Dendritic cell treated with granulocyte-macrophage colony-stimulating factor and Interleukin-4, amounts not matched to agents 40 ng/mL and 50 ng/mL, for 4 days (primary cell): ENCODE results near the gene BIRC7.

ENCODE experiments used
- H3K27ac Mint-ChIP-seq: one replicate; pipeline ENCODE4 v1.8.0; 2022; ENCODE audit warnings: mild to moderate bottlenecking, mixed read lengths
- H3K27me3 Mint-ChIP-seq: one replicate; pipeline ENCODE4 v1.8.0; 2022; ENCODE audit warnings: mild to moderate bottlenecking, mixed read lengths
- H3K36me3 Mint-ChIP-seq: one replicate; pipeline ENCODE4 v1.8.0; 2022; ENCODE audit warnings: low read depth, mixed read lengths
- H3K4me1 Mint-ChIP-seq: one replicate; pipeline ENCODE4 v1.8.0; 2022; ENCODE audit warnings: low read depth, mixed read lengths
- H3K4me3 Mint-ChIP-seq: one replicate; pipeline ENCODE4 v1.8.0; 2022; ENCODE audit warnings: mild to moderate bottlenecking, moderate library complexity, mixed read lengths
- H3K9me3 Mint-ChIP-seq: one replicate; pipeline ENCODE4 v1.8.0; 2022; ENCODE audit warnings: mixed read lengths
- intact Hi-C: fragments of 100-400 bp; cut with micrococcal nuclease; formaldehyde crosslinking; loops from one replicate; pipeline ENCODE4 v1.15.0; 2022

BIRC7 gene

DNA sequence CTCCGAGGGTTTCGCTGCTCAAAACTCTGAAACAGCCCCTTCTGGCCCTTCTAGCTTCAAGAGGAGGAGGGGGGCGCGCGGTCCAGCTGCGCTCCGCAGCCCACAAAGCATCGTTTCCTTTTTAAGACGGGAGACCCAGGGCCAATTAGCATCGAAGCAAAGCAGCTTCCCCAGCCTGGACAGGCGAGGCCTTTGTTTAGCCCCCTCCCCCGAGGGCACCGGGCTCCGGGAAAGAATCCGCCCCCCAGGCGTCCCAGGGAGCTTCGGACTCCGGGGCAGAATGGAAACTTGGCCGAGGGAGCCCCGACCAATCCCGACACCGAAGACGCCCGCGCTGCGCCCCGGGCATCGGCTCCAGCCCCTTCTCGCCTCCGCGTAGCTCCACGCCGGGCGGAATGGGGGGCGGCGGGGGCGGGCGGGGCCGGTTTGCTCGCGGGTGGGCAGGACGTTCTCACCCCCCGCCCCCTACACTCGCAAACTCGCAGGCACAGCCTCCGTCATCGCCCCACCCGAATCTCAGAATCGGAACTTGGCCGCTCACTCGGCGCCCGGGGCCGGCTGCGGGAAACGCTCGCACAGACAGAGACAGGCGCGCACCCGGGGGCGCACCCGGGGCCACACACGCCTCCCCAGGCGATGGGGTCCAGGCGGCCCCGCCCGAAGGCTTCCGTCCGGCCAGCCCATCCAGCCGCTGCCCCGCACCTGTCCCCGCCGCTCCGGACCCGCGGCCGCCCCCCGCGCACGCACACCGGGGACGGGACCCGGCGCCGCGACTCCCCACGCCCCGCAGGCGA, 17.9 kb downstream of the BIRC7 start:
- H3K4me3 Mint-ChIP-seq = no peak overlapping the region

DNA sequence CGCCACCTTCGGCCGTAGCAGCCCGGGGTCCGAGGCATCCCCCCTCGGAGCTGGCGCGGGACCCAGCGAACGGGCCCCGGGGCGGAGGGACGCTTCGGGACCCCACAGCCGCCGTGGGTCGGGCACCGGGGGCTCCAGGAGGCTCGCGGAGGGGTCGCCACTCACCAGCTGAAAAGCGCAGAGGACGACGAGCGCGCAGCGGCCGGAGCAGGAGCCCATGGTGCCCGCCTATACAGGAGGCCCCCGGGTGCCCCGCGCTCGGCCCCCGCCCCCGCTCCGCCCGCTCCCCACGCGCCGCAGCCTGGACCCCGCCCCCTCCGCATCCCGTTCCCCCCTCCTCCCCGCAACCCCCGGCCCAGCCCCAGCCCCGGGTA, 18.5 kb downstream of the BIRC7 start, which contains the start of gene NKAIN4:
Gene NKAIN4 (minus strand): TSS at position 232 of the 374 bp plus-strand sequence. CDS start 13 bp downstream, at position 219.
- H3K27ac Mint-ChIP-seq = no peak within 1 kb of the TSS
- no peaks in the 10 kb centered on the region for H3K36me3 Mint-ChIP-seq
- peaks cover 60% of the 10 kb centered on the region for H3K27me3 Mint-ChIP-seq
- no peak within 1 kb of the TSS for H3K4me3 Mint-ChIP-seq
- no peaks in the 10 kb centered on the region for H3K4me1 Mint-ChIP-seq
- intact Hi-C loops = no loop called here
- H3K9me3 Mint-ChIP-seq = no peaks in the 10 kb centered on the region

More for the DNA sequence above, 17.9 kb downstream of the BIRC7 start:
- H3K4me1 Mint-ChIP-seq = no peaks in the 10 kb centered on the region
- intact Hi-C loops = no loop called here
- H3K27me3 Mint-ChIP-seq = peaks cover 59% of the 10 kb centered on the region
- no peak overlapping the region for H3K27ac Mint-ChIP-seq
- H3K9me3 Mint-ChIP-seq = no peaks in the 10 kb centered on the region
- no peaks in the 10 kb centered on the region for H3K36me3 Mint-ChIP-seq

DNA sequence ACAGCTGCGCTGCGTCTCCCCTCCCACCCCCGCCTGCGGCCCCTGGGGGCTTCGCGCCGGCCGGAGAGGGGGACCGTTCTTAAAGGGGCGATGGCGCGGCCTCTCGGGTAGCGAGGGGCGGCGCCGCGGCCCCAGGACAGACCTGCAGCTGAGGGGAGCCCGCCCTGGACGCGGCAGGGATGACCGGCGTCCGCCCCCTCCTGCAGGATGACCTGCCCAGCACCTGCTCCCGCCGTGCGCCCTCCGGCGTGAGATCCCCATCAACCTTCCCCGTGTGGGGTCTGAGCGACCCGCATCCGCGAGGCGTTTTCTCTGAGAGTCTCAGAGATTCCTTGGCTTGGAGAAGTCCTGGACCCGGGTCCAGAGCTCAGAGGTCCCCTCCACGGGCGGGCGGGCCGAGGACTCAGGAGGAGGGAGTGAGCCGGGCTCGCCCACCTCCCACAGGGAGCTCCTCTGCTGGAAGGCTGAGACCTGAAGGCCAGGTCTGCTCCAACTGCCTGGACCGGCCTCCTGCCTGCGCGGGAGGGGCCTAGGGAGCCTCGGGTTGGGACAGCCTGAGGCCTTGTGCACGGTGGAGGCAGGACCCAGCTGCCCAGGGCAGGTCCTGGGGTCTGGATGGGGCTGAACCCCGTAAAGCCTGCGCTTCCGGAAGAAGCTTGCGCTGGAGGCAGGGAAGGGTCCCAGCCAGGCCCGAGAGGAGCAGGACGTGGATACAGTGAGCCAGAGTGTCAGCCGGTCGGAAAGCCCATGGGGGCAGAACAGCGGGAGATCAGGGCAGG, 19.1 kb downstream of the BIRC7 start:
- Mint-ChIP-seq H3K36me3 (no peaks in the 10 kb centered on the region), H3K4me3 (no peak overlapping the region), H3K9me3 (no peaks in the 10 kb centered on the region), H3K4me1 (no peaks in the 10 kb centered on the region), H3K27me3 (peaks cover 61% of the 10 kb centered on the region), H3K27ac (no peak overlapping the region)
- intact Hi-C loops = no loop called here

DNA sequence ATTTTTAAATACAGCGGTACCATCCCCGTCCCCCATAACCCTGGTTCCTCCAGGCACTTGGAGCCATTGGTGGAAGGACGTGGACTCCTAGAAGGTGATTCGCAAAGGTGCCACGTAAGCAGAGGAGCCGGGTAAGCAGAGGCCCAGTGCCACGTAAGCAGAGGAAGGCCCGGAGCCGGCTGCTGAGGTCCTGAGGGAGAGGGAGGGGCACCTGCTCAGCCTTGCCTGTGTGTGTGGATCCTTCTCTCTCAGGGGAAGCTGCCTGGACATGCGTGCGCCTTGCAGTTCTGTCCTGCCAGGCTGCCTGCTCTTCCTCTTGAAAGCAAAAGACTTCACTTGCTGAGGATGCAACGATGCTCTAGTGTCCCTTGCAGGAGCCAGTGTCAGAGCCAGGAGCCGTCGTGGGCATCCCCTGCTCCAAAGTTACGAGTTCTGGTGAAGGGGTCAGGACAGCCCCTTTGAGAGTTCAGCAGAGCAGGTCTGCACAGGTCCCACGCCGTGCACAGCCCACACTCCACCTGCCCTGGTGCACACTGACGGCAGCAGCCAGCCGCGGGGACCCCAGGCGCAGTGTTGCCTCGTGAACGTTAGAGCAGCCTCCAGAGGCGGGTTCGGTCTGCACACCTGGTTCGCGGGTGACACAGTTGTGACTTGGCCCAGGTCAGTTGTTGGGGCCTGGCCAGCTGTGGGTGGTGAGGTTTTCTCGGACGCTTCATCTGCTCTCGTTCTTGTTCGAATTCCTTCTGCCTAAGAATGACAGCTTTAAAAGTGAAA, 20.4 kb downstream of the BIRC7 start:
- no peak overlapping the region for H3K27ac Mint-ChIP-seq
- H3K27me3 Mint-ChIP-seq = peaks cover 61% of the 10 kb centered on the region

DNA sequence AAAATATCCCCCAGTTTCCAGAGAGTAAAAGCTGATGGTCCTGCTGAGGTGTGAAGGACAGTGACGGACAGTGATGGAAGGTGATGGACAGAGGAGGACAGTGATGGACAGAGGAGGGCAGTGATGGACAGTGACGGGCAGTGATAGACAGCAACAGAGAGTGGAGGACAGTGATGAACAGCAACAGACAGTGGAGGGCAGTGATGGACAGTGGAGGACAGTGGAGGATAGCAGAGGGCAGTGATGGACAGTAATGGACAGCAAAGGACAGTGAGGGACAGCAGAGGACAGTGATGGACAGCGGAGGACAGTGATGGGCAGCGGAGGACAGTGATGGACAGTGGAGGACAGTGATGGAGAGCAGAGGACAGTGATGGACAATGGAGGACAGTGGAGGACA, 21.2 kb downstream of the BIRC7 start:
- H3K27me3 Mint-ChIP-seq = peaks cover 61% of the 10 kb centered on the region
- no peaks in the 10 kb centered on the region for H3K9me3 Mint-ChIP-seq
- no peak overlapping the region for H3K4me3 Mint-ChIP-seq
- intact Hi-C loops = no loop called here
- no peak overlapping the region for H3K27ac Mint-ChIP-seq
- H3K4me1 Mint-ChIP-seq = no peaks in the 10 kb centered on the region
- H3K36me3 Mint-ChIP-seq = no peaks in the 10 kb centered on the region

More for the DNA sequence above, 20.4 kb downstream of the BIRC7 start:
- H3K4me1 Mint-ChIP-seq = no peaks in the 10 kb centered on the region
- H3K4me3 Mint-ChIP-seq = no peak overlapping the region
- no peaks in the 10 kb centered on the region for H3K36me3 Mint-ChIP-seq
- no peaks in the 10 kb centered on the region for H3K9me3 Mint-ChIP-seq
- intact Hi-C loops = no loop called here

DNA sequence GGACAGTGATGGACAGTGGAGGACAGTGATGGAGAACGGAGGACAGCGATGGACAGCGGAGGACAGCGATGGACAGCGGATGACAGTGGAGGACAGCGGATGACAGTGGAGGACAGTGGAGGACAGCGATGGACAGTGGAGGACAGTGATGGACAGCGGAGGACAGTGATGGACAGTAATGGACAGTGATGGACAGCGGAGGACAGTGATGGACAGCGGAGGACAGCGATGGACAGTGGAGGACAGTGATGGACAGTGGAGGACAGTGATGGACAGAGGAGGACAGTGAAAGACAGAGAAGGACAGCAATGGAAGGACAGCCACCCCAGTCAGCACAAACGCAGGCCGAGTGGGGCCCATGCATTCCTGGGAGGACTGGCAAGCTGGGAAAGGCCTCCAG, 21.9 kb downstream of the BIRC7 start:
- no peak overlapping the region for H3K4me3 Mint-ChIP-seq
- H3K9me3 Mint-ChIP-seq = no peaks in the 10 kb centered on the region
- intact Hi-C loops = no loop called here
- peaks cover 61% of the 10 kb centered on the region for H3K27me3 Mint-ChIP-seq
- H3K36me3 Mint-ChIP-seq = no peaks in the 10 kb centered on the region
- H3K4me1 Mint-ChIP-seq = no peaks in the 10 kb centered on the region
- H3K27ac Mint-ChIP-seq = no peak overlapping the region

DNA sequence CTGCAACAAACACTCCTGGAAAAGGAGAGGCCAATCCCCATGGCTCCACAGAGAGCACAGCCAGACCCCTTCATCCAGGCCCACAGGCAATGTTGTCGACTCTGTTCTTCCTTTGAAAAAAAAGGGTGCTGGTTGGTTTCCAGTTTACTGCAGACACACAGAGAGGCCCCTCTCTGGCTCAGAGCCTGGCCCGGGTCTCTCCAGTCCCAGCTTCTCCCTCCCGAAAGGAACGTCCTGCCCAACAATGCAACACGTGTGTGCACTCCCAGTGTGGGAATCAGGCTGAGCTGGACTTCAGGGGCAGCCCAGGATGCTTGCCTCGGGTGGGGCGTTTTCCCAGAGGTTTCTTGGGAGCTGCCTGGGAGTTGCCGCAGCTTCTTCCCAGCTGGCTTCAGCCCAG, 23.1 kb downstream of the BIRC7 start:
- Mint-ChIP-seq H3K9me3 (no peaks in the 10 kb centered on the region), H3K4me3 (no peak overlapping the region), H3K4me1 (no peaks in the 10 kb centered on the region), H3K27me3 (peaks cover 61% of the 10 kb centered on the region), H3K27ac (no peak overlapping the region), H3K36me3 (no peaks in the 10 kb centered on the region)
- intact Hi-C loops = no loop called here

DNA sequence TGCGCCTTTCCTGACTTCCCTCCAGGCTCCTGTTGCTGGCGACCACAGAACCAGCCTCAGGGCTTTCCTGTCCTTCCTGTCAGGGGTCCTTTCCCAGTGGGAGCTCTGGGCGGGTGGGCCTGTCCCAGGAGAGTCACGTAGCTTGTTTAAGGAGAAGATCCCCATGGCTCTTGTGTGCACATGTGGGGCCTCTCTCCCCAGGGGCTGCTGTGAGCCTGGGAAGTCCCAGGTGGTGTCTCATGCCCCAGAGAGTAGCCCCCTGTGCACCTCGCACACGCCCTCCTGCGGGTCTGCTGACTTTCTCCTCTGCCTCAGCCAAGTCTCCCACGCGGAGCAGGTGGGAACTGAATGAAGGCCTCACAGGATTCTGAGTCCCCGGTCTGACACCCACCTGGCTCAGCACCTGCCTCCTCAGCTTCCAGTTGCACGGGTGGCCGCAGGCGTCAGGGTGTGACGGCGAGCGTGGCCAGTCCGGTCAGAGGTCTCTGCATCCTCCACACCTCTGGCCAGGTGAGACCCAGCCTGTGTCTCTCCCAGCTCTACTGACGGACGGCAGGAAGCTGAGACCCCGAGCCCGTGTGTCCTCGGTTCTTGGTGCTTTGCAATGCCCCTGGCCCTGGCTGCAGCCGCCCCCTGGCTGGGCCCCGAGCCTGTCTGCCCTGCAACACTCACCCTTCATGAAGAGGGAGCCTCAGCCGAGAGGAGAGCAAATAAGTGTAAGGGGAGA, 24.2 kb downstream of the BIRC7 start:
- no peaks in the 10 kb centered on the region for H3K4me1 Mint-ChIP-seq
- H3K9me3 Mint-ChIP-seq = no peaks in the 10 kb centered on the region
- no peak overlapping the region for H3K4me3 Mint-ChIP-seq
- intact Hi-C loops = no loop called here
- H3K27ac Mint-ChIP-seq = no peak overlapping the region
- H3K36me3 Mint-ChIP-seq = no peaks in the 10 kb centered on the region
- peaks cover 64% of the 10 kb centered on the region for H3K27me3 Mint-ChIP-seq

DNA sequence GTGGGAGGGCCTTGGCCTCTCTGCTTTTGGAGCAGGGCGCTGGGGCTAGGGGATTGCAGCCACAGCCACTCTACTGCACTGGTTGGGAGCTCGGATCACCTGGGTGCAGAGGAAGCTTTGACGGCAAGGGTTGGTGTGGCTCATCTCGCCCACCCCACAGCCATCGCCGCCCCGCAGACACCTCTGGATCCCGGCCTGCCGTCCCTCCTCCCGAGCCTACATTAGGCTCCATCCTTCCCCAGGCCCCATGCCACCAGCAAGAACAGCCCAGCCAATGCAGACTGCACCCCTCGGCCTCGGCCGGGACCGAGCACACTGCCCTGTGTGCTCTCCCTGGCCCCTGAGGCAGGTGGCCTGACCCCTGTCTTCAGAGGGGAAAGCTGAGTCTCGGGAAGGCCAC, 24.8 kb downstream of the BIRC7 start:
- Mint-ChIP-seq H3K9me3 (no peaks in the 10 kb centered on the region), H3K27ac (no peak overlapping the region), H3K36me3 (no peaks in the 10 kb centered on the region), H3K4me1 (no peaks in the 10 kb centered on the region), H3K4me3 (no peak overlapping the region), H3K27me3 (peaks cover 62% of the 10 kb centered on the region)
- intact Hi-C loops = no loop called here

DNA sequence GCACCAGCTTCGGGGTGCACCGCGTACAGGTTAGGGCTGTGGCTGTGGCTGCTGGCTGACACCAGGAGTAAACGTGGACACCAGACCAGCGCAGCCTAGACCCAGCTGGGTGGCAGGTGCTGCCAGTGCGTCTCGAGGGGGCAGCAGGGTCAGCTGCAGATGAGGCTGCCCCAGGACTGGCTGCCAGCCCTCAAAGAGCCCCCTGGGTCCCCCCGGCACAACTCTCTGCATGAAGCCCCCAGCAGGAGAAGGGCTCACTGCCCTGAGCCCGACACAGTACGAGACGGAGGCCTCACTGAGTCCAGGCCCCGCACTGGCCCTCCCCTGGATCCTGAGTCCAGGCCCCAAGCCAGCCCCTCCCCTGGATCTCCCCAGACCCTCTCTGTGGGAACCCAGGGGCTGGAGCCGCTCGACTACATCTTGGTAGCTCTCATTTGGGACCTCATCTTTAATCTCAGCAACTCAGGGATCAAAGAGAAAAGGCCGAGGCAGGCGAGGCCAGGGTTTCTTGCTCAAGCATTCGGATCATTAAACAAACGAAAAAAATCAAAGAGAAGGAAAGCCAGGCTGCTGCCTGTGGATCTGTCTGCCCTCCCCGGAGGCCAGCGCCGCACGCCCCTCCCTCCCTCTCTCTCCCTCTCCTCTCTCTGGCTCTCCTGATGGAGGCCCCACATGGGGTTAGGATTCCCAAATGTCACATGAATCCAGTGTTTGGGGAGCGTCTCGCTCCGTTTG, 25.5 kb downstream of the BIRC7 start:
- Mint-ChIP-seq H3K9me3 (no peaks in the 10 kb centered on the region), H3K27ac (no peak overlapping the region), H3K4me3 (no peak overlapping the region), H3K4me1 (no peaks in the 10 kb centered on the region), H3K27me3 (peaks cover 58% of the 10 kb centered on the region), H3K36me3 (no peaks in the 10 kb centered on the region)
- intact Hi-C loops = no loop called here

DNA sequence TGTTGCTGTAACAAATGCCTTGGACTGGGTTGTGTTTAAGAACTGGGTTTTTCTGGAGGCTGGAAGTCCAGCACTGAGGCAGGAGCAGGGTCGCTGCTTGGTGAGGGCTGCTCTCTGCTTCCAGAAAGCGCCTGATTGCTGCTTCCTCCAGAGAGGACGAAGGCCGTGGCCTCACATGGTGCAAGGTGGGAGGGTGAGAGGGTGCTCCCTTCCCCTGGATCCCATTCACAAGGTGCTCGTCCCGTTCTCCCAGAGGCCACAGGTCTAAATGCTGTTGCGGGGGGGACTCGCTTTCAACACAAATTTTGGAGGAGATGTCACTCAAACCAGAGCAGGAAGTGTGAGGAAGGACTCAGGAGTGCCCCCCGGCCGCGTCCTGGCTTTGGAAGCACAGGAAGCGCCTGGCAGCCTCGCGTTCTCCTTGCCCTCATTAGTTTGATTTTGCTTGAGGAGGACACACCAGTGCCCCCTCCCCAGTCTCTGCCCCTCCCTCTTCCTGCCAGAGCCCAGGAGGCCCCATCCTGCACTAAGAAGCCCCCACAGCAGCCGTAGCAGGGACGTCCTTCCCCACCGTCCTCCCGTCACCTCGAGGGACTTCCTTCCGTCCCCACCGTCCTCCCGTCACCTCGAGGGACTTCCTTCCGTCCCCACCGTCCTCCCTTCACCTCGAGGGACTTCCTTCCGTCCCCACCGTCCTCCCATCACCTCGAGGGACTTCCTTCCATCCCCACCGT, 26.3 kb downstream of the BIRC7 start:
- H3K9me3 Mint-ChIP-seq = no peaks in the 10 kb centered on the region
- peaks cover 50% of the 10 kb centered on the region for H3K27me3 Mint-ChIP-seq
- intact Hi-C loops = no loop called here
- no peak overlapping the region for H3K27ac Mint-ChIP-seq
- no peaks in the 10 kb centered on the region for H3K4me1 Mint-ChIP-seq
- H3K36me3 Mint-ChIP-seq = no peaks in the 10 kb centered on the region
- H3K4me3 Mint-ChIP-seq = no peak overlapping the region

DNA sequence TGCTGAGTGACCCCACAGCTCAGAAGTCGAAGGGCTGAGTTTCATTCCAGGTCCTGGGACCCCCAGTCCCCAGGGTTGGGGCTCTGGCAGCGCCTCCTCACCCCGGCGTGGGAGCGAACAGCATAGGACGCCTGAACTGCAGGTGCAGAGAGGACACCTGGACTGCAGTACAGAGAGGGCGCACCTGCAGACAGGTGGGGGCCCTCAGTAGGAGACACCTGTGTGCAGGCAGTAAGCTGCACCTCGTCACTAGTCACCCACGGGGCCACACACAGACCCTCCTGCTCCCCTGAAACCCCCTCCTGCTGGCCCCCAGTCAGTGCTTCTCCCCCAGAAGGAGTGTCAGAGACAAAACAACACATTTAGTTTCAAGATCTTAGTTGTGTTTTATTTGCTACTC, 27.1 kb downstream of the BIRC7 start:
- no peak overlapping the region for H3K4me3 Mint-ChIP-seq
- no peaks in the 10 kb centered on the region for H3K4me1 Mint-ChIP-seq
- no peak overlapping the region for H3K27ac Mint-ChIP-seq
- H3K9me3 Mint-ChIP-seq = no peaks in the 10 kb centered on the region
- H3K27me3 Mint-ChIP-seq = peaks cover 49% of the 10 kb centered on the region
- no peaks in the 10 kb centered on the region for H3K36me3 Mint-ChIP-seq
- intact Hi-C loops = no loop called here
